Neuronal stem cell (in vitro differentiated cells): ENCODE measurements around the gene TRIM7.

Source experiments
- DNase-seq: peaks from one replicate; pipeline ENCODE4 v3.0.0-alpha.2; 2013; ENCODE audit warnings: low spot score
- H2AFZ ChIP-seq: one replicate; pipeline ENCODE4 v1.6.1; 2013; ENCODE audit warnings: mild to moderate bottlenecking, low read length, inconsistent platforms
- H2AK5ac ChIP-seq: 2 replicates; pipeline ENCODE4 v1.6.1; 2013; ENCODE audit warnings: low read depth, mild to moderate bottlenecking, inconsistent platforms, low read length, moderate library complexity, mixed read lengths
- H2BK120ac ChIP-seq: 2 replicates; pipeline ENCODE4 v1.6.1; 2013; ENCODE audit warnings: low read depth, mild to moderate bottlenecking, inconsistent platforms, low read length, moderate library complexity, mixed read lengths
- H2BK12ac ChIP-seq: one replicate; pipeline ENCODE4 v1.6.1; 2013; ENCODE audit warnings: low read length, inconsistent platforms
- H2BK15ac ChIP-seq: 2 replicates; pipeline ENCODE4 v1.6.1; 2013; ENCODE audit warnings: mild to moderate bottlenecking, low read length, inconsistent platforms, mixed read lengths
- H2BK5ac ChIP-seq: one replicate; pipeline ENCODE4 v1.6.1; 2013; ENCODE audit warnings: inconsistent platforms, mild to moderate bottlenecking, low read length, moderate library complexity
- H3K14ac ChIP-seq: one replicate; pipeline ENCODE4 v1.6.1; 2013; ENCODE audit warnings: low read length, inconsistent platforms
- H3K18ac ChIP-seq: 2 replicates; pipeline ENCODE4 v1.6.1; 2013; ENCODE audit warnings: low read length, inconsistent platforms
- H3K23ac ChIP-seq: 2 replicates; pipeline ENCODE4 v1.6.1; 2013; ENCODE audit warnings: low read depth, mild to moderate bottlenecking, mixed read lengths, low read length, inconsistent platforms; ENCODE audit not compliant: poor library complexity
- H3K27ac ChIP-seq: replicated peaks from 3 replicates; pipeline ENCODE4 v1.5.1; 2013; ENCODE audit warnings: low read length, inconsistent platforms
- H3K27me3 ChIP-seq, 3 experiments: 2 replicates each; pipeline ENCODE4 v1.6.1; 2013; ENCODE audit warnings: low read length in 3 of 3, mild to moderate bottlenecking in 2 of 3, inconsistent platforms in 1 of 3, low read depth in 1 of 3, mixed read lengths in 1 of 3, moderate library complexity in 1 of 3; ENCODE audit not compliant: control insufficient read depth in 3 of 3, insufficient read depth in 3 of 3
- H3K36me3 ChIP-seq, 2 donors: replicated peaks in 1 of 2; 2 replicates each; pipeline ENCODE4 v1.6.1; 2013; ENCODE audit warnings: low read length in 2 of 2; ENCODE audit not compliant: control insufficient read depth in 2 of 2, insufficient read depth in 2 of 2
- H3K4ac ChIP-seq: 2 replicates; pipeline ENCODE4 v1.6.1; 2013; ENCODE audit warnings: inconsistent platforms, mild to moderate bottlenecking, low read length, moderate library complexity
- H3K4me1 ChIP-seq, 2 donors: 1 replicate in 1 of 2; 2 replicates in 1 of 2; pipeline ENCODE4 v1.6.1; 2013; ENCODE audit warnings: low read length in 2 of 2, low read depth in 1 of 2; ENCODE audit not compliant: control insufficient read depth in 2 of 2, insufficient read depth in 1 of 2
- H3K4me2 ChIP-seq: one replicate; pipeline ENCODE4 v1.6.1; 2013; ENCODE audit warnings: mild to moderate bottlenecking, low read length, inconsistent platforms; ENCODE audit not compliant: insufficient read depth, poor library complexity, severe bottlenecking
- H3K4me3 ChIP-seq, 2 donors: 2 replicates each; pipeline ENCODE4 v1.5.1; 2013; ENCODE audit warnings: low read length in 2 of 2, mild to moderate bottlenecking in 2 of 2, inconsistent platforms in 1 of 2, moderate library complexity in 1 of 2
- H3K79me1 ChIP-seq: one replicate; pipeline ENCODE4 v1.6.1; 2013; ENCODE audit warnings: low read depth, mild to moderate bottlenecking, inconsistent platforms, low read length, moderate library complexity
- H3K9ac ChIP-seq: one replicate; pipeline ENCODE4 v1.6.1; 2013; ENCODE audit warnings: mild to moderate bottlenecking, low read depth, low read length, inconsistent platforms; ENCODE audit not compliant: poor library complexity
- H3K9me3 ChIP-seq, 2 donors: replicated peaks in 1 of 2; 2 replicates each; pipeline versions ENCODE3 to v1.6.1; 2013; ENCODE audit warnings: low read length in 2 of 2, mild to moderate bottlenecking in 2 of 2, inconsistent platforms in 1 of 2, low read depth in 1 of 2, mixed read lengths in 1 of 2, moderate library complexity in 1 of 2; ENCODE audit not compliant: control insufficient read depth in 2 of 2, insufficient read depth in 1 of 2
- H4K8ac ChIP-seq: one replicate; pipeline ENCODE4 v1.6.1; 2013; ENCODE audit warnings: low read depth, mild to moderate bottlenecking, inconsistent platforms, low read length, moderate library complexity
- H4K91ac ChIP-seq: one replicate; pipeline ENCODE4 v1.6.1; 2013; ENCODE audit warnings: low read length, low read depth, mild to moderate bottlenecking, inconsistent platforms; ENCODE audit not compliant: poor library complexity
- WGBS, 2 donors: extraction: QIAGEN DNeasy Blood & Tissue Kit; methylation state at CpG; one replicate each; pipeline ENCODE4 v1.1.7; 2013; ENCODE audit warnings: missing lambda C conversion rate in 2 of 2, mixed read lengths in 1 of 2; ENCODE audit not compliant: insufficient read length in 2 of 2, insufficient replicate concordance in 1 of 2; ENCODE audit errors: extremely low coverage in 2 of 2; 5-methylcytosine and 5-hydroxymethylcytosine counted together

TRIM7 gene

GRCh38 chr5:181176254-181176952 is 28.6 kb downstream of the TRIM7 start:
- H2AFZ ChIP-seq: no peak overlapping the region
- no peak for DNase-seq

GRCh38 chr5:181173420-181174342 is 31.3 kb downstream of the TRIM7 start:
- peaks cover 0 to 2% of the 10 kb centered on the region in 2 donors for H3K9me3 ChIP-seq

More at GRCh38 chr5:181176254-181176952, 28.6 kb downstream of the TRIM7 start:
- Histone ChIP-seq H3K14ac (no peak overlapping the region), H2BK5ac (no peak overlapping the region), H3K18ac (no peak overlapping the region), H3K9me3 (no peaks in the 10 kb centered on the region), H3K79me1 (no peaks in the 10 kb centered on the region), H4K8ac (no peak overlapping the region), H2AK5ac (no peak overlapping the region), H4K91ac (no peak overlapping the region), H2BK120ac (no peak overlapping the region), H3K36me3 (no peaks in the 10 kb centered on the region), H3K9ac (no peak overlapping the region), H3K27me3 (peaks cover 0 to 30% (median 19%) of the 10 kb centered on the region in 3 experiments), H3K27ac (no peak overlapping the region), H3K23ac (no peak overlapping the region), H2BK15ac (no peak overlapping the region), H3K4me3 (no peak overlapping the region), H3K4me1 (peaks cover 0 to 4% of the 10 kb centered on the region in 2 donors), H2BK12ac (no peak overlapping the region), H3K4ac (no peak overlapping the region), H3K4me2 (no peak overlapping the region)
- no CpG with 5 or more reads among the region's 3 CpGs for WGBS, 2 donors

GRCh38 chr5:181173027-181173419 is 32.0 kb downstream of the TRIM7 start:
- H2BK15ac ChIP-seq: no peak overlapping the region
- DNase-seq: no peak
- H3K27me3 ChIP-seq: peaks cover 2 to 62% (median 44%) of the 10 kb centered on the region in 3 experiments
- peak overlapping the region in 1 of 2 donors; percentile 31 for H3K4me3 ChIP-seq
- no peak overlapping the region for H4K91ac ChIP-seq
- peaks cover 9 to 10% of the 10 kb centered on the region in 2 donors for H3K4me1 ChIP-seq
- no peak overlapping the region for H4K8ac ChIP-seq
- no peaks in the 10 kb centered on the region for H3K36me3 ChIP-seq
- H3K14ac ChIP-seq: no peak overlapping the region
- H3K4me2 ChIP-seq: peak overlapping the region; percentile 37
- H2AK5ac ChIP-seq: no peak overlapping the region
- H3K4ac ChIP-seq: no peak overlapping the region
- WGBS, 2 donors: no CpG with 5 or more reads among the region's 11 CpGs
- peaks cover 0 to 2% of the 10 kb centered on the region in 2 donors for H3K9me3 ChIP-seq
- no peak overlapping the region for H3K9ac ChIP-seq
- H2BK12ac ChIP-seq: no peak overlapping the region
- H2BK120ac ChIP-seq: no peak overlapping the region
- H3K23ac ChIP-seq: no peak overlapping the region
- no peaks in the 10 kb centered on the region for H3K79me1 ChIP-seq
- H3K18ac ChIP-seq: no peak overlapping the region
- H2AFZ ChIP-seq: no peak overlapping the region
- no peak overlapping the region for H2BK5ac ChIP-seq
- no peak overlapping the region for H3K27ac ChIP-seq

More at GRCh38 chr5:181173420-181174342, 31.3 kb downstream of the TRIM7 start:
- Histone ChIP-seq H3K18ac (no peak overlapping the region), H3K4ac (no peak overlapping the region), H4K8ac (no peak overlapping the region), H3K79me1 (no peaks in the 10 kb centered on the region), H3K4me1 (peaks cover 7 to 10% of the 10 kb centered on the region in 2 donors), H3K27me3 (peaks cover 2 to 56% (median 40%) of the 10 kb centered on the region in 3 experiments), H2BK15ac (no peak overlapping the region), H3K4me3 (peak overlapping the region; percentile 20 to 68), H3K36me3 (no peaks in the 10 kb centered on the region), H2AFZ (peak overlapping the region; percentile 44), H2BK12ac (no peak overlapping the region), H3K23ac (no peak overlapping the region), H3K4me2 (peak overlapping the region; percentile 54), H2AK5ac (no peak overlapping the region), H3K14ac (no peak overlapping the region), H2BK5ac (no peak overlapping the region), H2BK120ac (no peak overlapping the region), H3K27ac (no peak overlapping the region), H3K9ac (no peak overlapping the region), H4K91ac (no peak overlapping the region)
- no CpG with 5 or more reads among the region's 50 CpGs for WGBS, 2 donors
- no peak for DNase-seq

GRCh38 chr5:181171782-181172181 is 33.2 kb downstream of the TRIM7 start:
- peaks cover 2 to 63% (median 47%) of the 10 kb centered on the region in 3 experiments for H3K27me3 ChIP-seq
- no peak overlapping the region for H2AFZ ChIP-seq
- no peaks in the 10 kb centered on the region for H3K36me3 ChIP-seq
- H3K14ac ChIP-seq: no peak overlapping the region
- H3K4me2 ChIP-seq: no peak overlapping the region
- H2BK15ac ChIP-seq: no peak overlapping the region
- peaks cover 9 to 10% of the 10 kb centered on the region in 2 donors for H3K4me1 ChIP-seq
- no peaks in the 10 kb centered on the region for H3K79me1 ChIP-seq
- no peak overlapping the region for H3K18ac ChIP-seq
- H3K4me3 ChIP-seq: no peak overlapping the region
- H3K4ac ChIP-seq: no peak overlapping the region
- no CpG with 5 or more reads among the region's 3 CpGs for WGBS, 2 donors
- no peak overlapping the region for H3K9ac ChIP-seq
- no peak overlapping the region for H2BK12ac ChIP-seq
- H4K91ac ChIP-seq: no peak overlapping the region
- no peak overlapping the region for H4K8ac ChIP-seq
- H2BK120ac ChIP-seq: no peak overlapping the region
- H2AK5ac ChIP-seq: no peak overlapping the region
- no peak overlapping the region for H3K23ac ChIP-seq
- DNase-seq: no peak
- peaks cover 0 to 2% of the 10 kb centered on the region in 2 donors for H3K9me3 ChIP-seq
- no peak overlapping the region for H3K27ac ChIP-seq
- H2BK5ac ChIP-seq: no peak overlapping the region
